ENCODE data around the gene JCHAIN. TPM values are rescaled to one million over a fixed set of nuclear protein-coding genes. Genes with fewer than 3 reads are reported as not detected.
"Not testable (repeated sequence)": the region's sequence is repeated elsewhere in the genome, so short reads cannot be mapped to it uniquely, and the experiment has no call there.

JCHAIN gene
- total RNA-seq, 1 experiment from 2014 or later = not detected

GRCh38 chr4:70688795-70689231 is 22.5 kb upstream of the JCHAIN start:
- no peak for DNase-seq (ENCODE audit: low read depth)

DNA sequence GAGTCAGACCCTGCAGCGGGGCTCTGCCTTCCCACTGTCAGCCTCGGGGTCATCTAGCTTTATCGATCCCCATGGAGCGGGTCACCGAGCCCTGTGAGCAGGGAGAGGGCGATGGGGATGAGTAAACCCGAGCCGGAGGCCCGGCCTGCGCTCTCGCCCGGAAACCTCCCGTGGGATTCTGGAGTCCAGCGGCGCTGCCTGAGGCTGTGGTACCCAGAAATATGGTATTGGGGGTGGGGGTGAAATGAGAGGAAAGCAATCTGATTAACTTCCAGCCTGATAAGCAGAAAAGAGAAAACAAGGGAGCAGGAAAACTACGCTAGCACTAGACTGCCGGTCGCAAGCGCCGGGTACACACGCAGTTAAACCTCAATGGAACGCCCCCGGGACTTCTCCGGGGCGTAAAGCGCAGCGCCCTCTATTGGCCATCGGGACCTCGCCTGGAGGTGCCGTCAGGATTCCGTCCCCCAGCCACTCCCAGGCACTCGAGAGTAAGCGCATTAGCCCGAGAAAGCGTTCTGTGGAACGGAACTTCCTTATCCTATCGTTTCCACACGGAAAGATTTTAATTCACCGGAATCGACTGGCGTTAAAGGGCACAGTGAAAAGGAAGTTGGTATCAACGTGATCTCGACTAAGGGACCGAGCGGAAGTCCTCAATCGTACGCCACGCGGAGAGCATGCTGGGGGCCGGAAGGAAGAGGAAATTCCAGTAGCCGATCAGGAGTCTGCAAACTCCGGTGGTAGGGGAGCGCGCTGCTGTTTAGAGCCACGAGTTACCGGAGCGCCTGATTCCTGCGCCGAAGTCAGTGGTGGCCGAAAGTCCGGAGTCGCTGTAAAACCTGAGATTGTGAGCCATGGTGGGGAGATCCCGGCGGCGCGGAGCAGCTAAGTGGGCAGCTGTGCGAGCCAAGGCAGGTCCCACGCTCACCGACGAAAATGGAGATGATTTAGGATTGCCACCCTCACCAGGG is 21.8 kb upstream of the JCHAIN start, which contains the start of gene UTP3:
Gene UTP3, plus strand, starts transcription at position 712 of the 974 bp plus-strand sequence. Its CDS starts 146 bp downstream, at position 858.
- peak; percentile 90 for DNase-seq (ENCODE audit: low read depth)

GRCh38 chr4:70687392-70687791 is 21.1 kb upstream of the JCHAIN start:
- no peak for DNase-seq (ENCODE audit: low read depth)

GRCh38 chr4:70682142-70682541 is 15.8 kb upstream of the JCHAIN start:
- DNase-seq (ENCODE audit: low read depth) = not testable (repeated sequence)

DNA sequence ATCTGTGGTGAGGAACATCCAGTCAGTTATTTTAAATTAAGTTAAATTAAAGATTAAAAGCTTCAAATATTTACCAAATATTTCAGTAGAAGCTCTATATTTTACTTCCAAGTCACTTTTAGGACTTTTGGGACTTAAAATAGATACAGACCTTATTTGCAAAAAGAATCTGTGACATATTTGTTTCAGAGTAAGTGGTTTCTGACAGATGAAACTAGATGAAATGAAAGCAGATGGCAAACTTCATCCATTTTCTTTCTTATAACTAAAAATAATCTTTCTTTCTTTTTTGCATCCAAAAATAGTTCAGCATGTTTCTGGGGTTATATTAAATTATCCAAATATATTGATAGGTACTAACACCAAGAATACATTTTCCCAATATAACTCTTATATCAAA is 15.4 kb upstream of the JCHAIN start:
- DNase-seq (ENCODE audit: low read depth) = no peak

DNA sequence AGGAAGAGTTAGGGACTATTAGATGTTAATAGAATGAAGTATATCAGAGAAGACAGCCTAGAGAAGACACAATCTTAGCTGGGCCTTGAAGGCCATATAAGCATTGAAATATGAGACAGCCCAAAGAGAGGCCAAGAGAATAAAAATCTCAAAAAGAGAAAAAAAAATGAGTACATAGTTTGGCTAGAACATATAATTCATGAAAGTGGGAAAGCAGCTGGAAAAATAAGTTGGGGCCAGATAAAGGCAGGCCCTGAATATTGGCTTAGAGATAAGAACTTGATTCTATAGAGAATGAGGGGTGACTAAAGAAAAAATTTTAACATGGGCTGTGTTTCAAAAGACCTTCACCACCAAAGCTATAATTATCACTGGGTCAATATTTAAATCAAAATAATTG is 14.6 kb upstream of the JCHAIN start:
- no peak for DNase-seq (ENCODE audit: low read depth)

DNA sequence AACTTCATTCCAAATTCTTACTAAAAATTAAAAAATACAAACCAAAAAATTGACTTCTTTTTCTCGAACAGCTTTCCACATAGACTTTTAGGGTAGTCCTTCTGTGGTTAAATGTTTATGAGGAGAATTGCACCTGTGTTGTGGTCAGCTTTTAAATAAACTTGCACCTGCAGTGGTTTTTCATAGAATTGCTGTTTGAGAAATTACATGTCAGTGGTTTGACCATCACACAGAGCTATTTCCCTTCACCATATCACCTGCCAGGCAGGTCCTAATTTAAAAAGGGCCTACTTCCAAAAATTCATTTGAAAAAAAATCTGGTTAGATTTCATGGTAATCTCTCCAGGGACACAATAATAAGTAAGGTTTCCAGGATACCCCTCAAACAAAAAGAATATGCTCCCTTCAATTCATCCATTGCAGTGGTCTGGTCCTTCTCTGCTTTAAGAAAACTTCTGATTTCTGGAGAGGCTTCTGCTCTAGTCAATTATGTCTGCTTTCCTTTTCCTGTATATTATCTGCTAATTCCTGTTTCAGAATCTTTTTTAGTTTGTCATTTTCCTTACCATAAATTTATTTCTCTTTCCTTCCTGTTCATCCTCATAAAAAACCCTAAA is 12.2 kb upstream of the JCHAIN start:
- no peak for DNase-seq (ENCODE audit: low read depth)

GRCh38 chr4:70676554-70677090 is 10.3 kb upstream of the JCHAIN start:
- no peak for DNase-seq (ENCODE audit: low read depth)

- DNase-seq (ENCODE audit: low read depth) = no peak
These were observed 8.4 kb upstream of the JCHAIN start for GRCh38 chr4:70674731-70675130.

DNA sequence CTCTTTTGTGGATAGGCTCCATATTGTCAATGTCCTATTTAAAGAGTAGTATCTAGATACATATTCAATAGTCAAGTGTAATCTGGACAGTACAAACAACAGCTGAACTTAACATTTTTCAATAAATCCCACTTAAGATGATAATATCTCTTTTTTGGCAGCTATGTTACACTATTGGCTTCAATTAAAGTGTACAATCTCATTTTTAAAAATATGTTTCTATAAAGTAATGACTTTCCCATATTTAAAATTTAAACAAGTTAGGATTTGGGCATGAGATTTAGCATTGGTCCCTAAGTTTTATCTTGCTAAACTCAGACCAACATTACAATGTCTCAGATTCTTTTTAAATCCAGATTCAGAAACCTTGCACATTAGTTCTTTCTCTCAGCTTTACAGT is 7.9 kb upstream of the JCHAIN start:
- DNase-seq (ENCODE audit: low read depth) = no peak

GRCh38 chr4:70671091-70671490 is 4.8 kb upstream of the JCHAIN start:
- no peak for DNase-seq (ENCODE audit: low read depth)

- DNase-seq (ENCODE audit: low read depth) = peak; percentile 8
These were observed 4.2 kb upstream of the JCHAIN start for GRCh38 chr4:70670332-70671014.

DNA sequence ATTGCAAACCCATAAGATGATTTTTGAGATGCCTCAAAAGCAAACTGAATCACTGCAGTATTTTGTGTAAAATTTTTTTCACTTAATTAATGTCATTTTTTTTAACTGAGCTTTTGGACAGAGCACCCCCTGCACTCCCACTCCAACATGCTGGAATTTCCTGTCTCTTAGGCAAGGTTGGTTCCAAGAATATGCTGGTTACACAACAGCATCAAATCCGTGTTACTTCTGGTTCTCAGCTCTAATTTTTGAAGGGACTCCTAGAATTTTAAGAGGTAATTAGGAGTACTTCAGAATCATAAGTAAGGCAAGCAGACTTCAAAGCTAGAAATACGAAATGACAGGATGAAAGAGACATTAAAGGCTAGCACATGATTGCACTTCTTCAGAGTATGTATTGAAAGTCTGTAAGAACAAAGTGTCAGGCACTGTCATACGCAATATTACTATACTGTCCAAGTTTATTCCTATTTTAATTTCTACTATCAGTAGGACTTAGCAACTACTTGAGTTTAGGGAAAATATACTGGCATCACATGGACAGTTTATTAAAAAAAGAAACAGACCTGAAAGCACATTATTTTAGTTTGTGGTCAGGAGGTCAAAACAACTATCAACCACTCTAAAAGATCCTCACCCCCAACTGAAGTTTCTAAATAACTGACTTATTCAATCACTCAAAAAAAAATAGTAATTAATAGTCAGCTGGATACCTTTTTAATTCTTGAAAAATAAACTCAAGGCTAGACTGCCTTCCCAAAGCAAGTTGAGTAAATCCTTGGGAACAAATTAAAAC is 1.6 kb upstream of the JCHAIN start:
- no peak for DNase-seq (ENCODE audit: low read depth)

GRCh38 chr4:70661309-70661922 is 4.9 kb downstream of the JCHAIN start:
- not testable (repeated sequence) for DNase-seq (ENCODE audit: low read depth)

- DNase-seq (ENCODE audit: low read depth) = no peak
These were observed 6.2 kb downstream of the JCHAIN start for GRCh38 chr4:70660106-70660505.

- DNase-seq (ENCODE audit: low read depth) = no peak
These were observed 7.9 kb downstream of the JCHAIN start for GRCh38 chr4:70658418-70658817.

- DNase-seq (ENCODE audit: low read depth) = no peak
These were observed 9.0 kb downstream of the JCHAIN start for GRCh38 chr4:70657326-70657725.

DNA sequence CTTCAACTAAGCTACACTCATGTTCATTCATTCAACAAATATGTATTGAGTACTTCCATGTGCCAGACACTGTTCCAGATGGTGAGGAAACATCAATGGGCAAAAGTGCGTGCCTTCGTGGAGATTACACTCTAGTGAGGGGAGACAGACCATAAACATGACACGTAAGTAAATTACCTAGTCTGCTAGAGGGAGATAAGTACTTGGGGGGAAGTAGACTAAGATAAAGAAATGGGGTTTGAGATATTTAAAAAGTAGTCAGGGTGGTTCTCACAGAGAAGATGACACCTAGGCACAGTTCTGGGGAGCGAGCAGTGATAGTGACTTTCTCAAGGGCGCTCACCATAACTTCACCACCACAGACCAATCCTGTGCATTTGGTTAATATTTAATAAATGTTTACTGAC is 11.7 kb downstream of the JCHAIN start:
- DNase-seq (ENCODE audit: low read depth) = no peak

DNA sequence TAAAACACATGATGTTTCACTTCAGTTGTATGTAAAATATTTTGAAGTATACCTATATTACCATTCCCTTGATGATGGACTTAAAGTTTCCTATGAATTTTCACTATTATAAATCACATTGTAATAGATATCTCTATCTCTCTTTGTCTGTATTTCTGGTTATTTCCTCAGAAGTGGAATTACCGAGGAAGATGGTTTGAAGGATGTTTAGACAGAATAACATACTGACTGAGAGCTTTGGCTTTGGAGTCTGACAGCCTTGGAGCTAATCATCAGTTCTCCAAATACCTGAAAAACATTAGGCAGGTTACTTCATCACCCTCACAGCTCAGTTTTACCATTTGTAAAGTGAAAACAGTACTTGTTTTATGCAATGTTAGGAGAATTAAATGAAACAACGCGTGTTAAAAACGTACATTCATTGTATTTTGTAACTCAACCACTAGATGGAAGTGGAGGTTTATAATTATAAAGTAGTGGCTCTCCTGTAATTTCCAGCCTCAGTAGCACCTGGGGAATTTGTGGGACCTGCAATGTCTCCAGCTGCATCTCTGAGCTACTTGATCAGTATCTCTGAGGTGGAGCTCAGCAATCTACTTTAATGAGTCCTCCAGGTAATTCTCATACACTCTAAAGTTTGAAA is 14.3 kb downstream of the JCHAIN start:
- DNase-seq (ENCODE audit: low read depth) = peak; percentile 2

GRCh38 chr4:70650741-70651140 is 15.6 kb downstream of the JCHAIN start:
- DNase-seq (ENCODE audit: low read depth) = not testable (repeated sequence)
